Erythroblast (primary cell): ENCODE data around the gene MRM1.

Source experiments
- GATA1 ChIP-seq: IDR thresholded peaks from 2 replicates; pipeline ENCODE4 v1.6.1; 2011; ENCODE audit warnings: low read depth, mild to moderate bottlenecking, control low read depth, low read length, moderate library complexity
- POLR2A ChIP-seq: IDR thresholded peaks from 2 replicates; pipeline ENCODE4 v1.6.1; 2011; ENCODE audit warnings: mild to moderate bottlenecking, low read length

DNA sequence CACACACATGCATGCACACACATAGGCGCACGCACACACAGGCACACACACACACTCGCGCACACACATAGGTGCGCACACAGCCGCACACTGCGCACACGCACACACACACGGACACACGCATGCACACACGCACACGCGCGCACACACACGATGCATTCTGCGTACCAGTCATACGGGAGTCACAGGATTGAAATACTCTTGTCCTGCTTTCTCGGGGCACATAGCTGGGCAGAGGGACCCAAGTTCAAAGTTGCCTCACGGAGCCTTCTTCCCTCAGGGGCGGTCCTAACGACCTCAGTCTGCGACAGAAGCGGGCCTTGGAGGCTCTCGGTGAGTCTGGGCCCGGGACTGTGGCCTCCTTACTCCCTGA, 56.0 kb downstream of the MRM1 start:
- no peak for TF ChIP-seq POLR2A
- no peak for TF ChIP-seq GATA1
